Left ventricle myocardium inferior (tissue), 1 donor: ENCODE measurements around the gene POLR1A. TPM values are rescaled to one million over a fixed set of nuclear protein-coding genes. Genes with fewer than 3 reads are reported as not detected.

ENCODE experiments used
- DNase-seq: peaks from one replicate; pipeline ENCODE4 v3.0.0-alpha.2; 2020
- H3K27ac ChIP-seq: fragments of 200-600 bp; replicated peaks from 2 replicates; pipeline ENCODE4 v1.8.0; 2021
- H3K27me3 ChIP-seq: fragments of 200-600 bp; 2 replicates; pipeline ENCODE4 v1.8.0; 2021; ENCODE audit warnings: low read depth
- H3K36me3 ChIP-seq: fragments of 200-600 bp; 2 replicates; pipeline ENCODE4 v1.8.0; 2021
- H3K4me1 ChIP-seq: fragments of 200-600 bp; 2 replicates; pipeline ENCODE4 v1.8.0; 2021
- H3K4me3 ChIP-seq: fragments of 200-600 bp; 2 replicates; pipeline ENCODE4 v1.8.0; 2021; ENCODE audit warnings: mild to moderate bottlenecking, moderate library complexity
- H3K9me3 ChIP-seq: fragments of 200-600 bp; replicated peaks from 2 replicates; pipeline ENCODE4 v1.8.0; 2021
- intact Hi-C: fragments of 100-400 bp; cut with micrococcal nuclease; formaldehyde crosslinking; loops from one replicate; pipeline ENCODE4 v1.11.0; 2022
- total RNA-seq: library from RNA; stranded (reverse); fragmentation: NEBNext Ultra II Directional; extraction: Animal tissue kit (Norgen Biotek cat#: 25700); gene quantifications from one replicate; pipeline ENCODE4 v1.2.1, GENCODE V29; 2021
- TF ChIP-seq, protein P1 (sequence below): fragments of 200-600 bp; IDR thresholded peaks from 2 replicates; pipeline ENCODE4 v1.8.0; 2021; ENCODE audit warnings: antibody characterized with exemption, mild to moderate bottlenecking, borderline replicate concordance
- donor health status: DM: no; HTN: yes; CAD: no; lungs with severe emphysema.

Gene POLR1A
- total RNA-seq, 1 donor from 2014 or later, result 16.3 TPM

DNA sequence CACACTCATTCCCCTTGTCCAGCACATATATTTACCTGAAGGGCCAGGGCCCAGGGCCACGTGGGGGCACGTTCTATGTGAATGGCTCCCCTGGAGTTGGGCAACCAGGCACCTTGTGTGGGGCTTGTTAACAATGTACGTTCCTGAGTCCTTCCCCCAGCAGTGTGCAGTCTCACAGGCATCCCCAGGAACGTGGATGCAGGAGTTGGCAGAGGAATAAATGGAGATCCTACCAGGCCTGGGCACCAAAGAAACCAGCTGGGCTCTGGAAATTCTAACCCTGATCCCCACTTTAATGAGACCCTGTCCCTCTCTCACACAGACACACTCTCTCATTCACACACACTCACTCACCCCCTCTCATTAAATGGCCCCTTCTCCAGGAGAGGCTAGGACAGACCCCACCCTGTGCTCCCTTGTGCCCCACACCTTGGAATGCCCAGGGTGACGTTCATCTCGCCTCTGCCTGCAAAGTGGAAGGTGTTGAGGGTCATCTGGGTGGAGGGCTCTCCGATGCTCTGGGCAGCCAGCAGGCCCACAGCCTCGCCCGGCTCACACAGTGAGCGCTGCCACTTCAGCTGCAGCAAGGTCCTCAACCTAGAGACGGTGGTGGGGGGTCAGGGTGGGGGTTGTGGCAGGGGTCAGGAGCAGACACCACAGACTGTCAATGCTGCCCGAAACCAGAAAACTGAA, 65.6 kb downstream of the POLR1A start:
- no peaks in the 10 kb centered on the region for H3K9me3 ChIP-seq
- peaks cover 54% of the 10 kb centered on the region for H3K36me3 ChIP-seq
- no peak overlapping the region for H3K4me3 ChIP-seq
- intact Hi-C loops, result no loop called here
- no peak overlapping the region for H3K27ac ChIP-seq
- TF ChIP-seq, protein P1, sequence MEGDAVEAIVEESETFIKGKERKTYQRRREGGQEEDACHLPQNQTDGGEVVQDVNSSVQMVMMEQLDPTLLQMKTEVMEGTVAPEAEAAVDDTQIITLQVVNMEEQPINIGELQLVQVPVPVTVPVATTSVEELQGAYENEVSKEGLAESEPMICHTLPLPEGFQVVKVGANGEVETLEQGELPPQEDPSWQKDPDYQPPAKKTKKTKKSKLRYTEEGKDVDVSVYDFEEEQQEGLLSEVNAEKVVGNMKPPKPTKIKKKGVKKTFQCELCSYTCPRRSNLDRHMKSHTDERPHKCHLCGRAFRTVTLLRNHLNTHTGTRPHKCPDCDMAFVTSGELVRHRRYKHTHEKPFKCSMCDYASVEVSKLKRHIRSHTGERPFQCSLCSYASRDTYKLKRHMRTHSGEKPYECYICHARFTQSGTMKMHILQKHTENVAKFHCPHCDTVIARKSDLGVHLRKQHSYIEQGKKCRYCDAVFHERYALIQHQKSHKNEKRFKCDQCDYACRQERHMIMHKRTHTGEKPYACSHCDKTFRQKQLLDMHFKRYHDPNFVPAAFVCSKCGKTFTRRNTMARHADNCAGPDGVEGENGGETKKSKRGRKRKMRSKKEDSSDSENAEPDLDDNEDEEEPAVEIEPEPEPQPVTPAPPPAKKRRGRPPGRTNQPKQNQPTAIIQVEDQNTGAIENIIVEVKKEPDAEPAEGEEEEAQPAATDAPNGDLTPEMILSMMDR, result no peak
- no peak for DNase-seq
- no peaks in the 10 kb centered on the region for H3K27me3 ChIP-seq
- H3K4me1 ChIP-seq, result peaks cover 50% of the 10 kb centered on the region

DNA sequence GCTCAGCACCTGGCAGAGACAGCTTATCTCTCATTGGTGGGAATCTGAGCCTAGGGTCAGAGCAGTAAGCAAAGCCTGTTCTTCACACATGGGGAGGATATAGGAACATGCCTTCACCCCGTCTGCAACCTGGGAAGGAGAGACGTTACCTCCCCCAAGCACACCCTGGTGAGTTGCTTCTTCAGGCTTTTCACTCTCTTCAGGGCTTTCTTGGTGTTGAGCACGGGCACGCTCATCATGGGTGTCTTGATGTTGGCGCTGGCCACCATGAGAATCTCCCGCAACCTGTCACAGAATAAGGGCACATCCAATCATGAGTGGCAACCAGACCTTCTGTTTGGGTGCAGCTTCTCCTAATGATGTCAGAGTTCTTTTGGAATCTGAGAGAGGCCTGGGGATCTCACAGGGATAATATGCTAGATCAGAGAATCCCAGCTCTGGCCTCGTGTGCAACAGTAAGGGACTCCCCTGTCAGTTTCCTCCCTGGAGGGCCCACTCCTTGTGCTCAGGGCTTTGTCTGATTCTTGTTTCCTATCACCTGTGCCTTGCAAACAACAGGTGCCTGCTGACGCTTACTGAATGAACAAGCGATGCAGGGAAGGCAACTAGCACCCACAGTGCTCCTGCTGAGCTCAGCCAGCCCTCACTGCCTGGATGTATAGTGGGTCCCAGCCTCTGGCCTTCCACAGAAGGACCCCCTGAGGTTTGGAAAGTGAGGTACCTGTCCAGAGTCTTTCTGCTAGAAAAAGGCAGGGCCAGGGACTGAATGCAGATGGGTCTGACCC, 66.3 kb downstream of the POLR1A start:
- TF ChIP-seq, protein P1, result no peak
- intact Hi-C loops, result no loop called here
- Histone ChIP-seq H3K27ac (peak overlapping the region; percentile 94), H3K4me3 (no peak overlapping the region), H3K9me3 (no peaks in the 10 kb centered on the region), H3K36me3 (peaks cover 46% of the 10 kb centered on the region), H3K27me3 (no peaks in the 10 kb centered on the region), H3K4me1 (peaks cover 58% of the 10 kb centered on the region)
- no peak for DNase-seq

DNA sequence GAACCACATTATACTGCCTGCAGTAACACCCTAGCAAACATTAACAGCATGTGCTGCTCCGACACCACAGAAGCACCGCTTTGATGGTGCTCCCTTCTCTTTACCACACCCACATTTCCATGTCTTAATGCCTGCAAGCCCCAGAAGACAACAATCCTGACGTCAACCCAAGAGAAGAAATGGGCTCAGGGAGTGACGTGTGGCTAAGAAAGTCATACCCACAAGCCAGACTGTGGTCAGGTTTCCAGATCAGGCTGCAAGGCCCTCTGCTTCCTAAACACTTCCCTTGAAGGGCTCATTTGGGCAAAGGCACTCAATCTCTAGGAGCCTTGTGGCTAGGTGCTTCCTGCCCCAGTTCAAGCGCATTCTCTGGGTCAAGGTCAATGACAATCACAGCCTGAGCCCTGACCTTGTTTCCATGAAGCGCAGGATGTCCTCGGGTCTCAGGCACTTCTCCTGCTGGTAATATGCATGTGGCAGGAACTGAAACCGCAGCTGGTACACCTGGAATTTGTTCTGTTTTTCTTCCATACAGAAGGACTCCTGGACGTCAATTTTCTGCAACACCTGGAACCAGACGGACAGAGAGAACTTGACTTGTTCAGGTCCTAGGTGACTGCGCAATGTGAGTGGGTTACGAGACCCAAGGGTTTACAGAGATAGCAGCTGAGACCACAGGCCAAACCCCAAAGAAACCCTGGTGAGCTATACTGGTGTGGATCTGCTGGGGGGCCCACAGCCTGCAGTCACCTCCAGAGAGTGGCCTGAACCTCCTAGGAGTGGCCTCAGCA, 67.2 kb downstream of the POLR1A start:
- TF ChIP-seq, protein P1, result no peak
- intact Hi-C loops, result no loop called here
- peaks cover 63% of the 10 kb centered on the region for H3K4me1 ChIP-seq
- H3K27me3 ChIP-seq, result no peaks in the 10 kb centered on the region
- no peaks in the 10 kb centered on the region for H3K9me3 ChIP-seq
- peak overlapping the region; percentile 94 for H3K27ac ChIP-seq
- no peak for DNase-seq
- H3K4me3 ChIP-seq, result no peak overlapping the region
- H3K36me3 ChIP-seq, result peaks cover 40% of the 10 kb centered on the region

DNA sequence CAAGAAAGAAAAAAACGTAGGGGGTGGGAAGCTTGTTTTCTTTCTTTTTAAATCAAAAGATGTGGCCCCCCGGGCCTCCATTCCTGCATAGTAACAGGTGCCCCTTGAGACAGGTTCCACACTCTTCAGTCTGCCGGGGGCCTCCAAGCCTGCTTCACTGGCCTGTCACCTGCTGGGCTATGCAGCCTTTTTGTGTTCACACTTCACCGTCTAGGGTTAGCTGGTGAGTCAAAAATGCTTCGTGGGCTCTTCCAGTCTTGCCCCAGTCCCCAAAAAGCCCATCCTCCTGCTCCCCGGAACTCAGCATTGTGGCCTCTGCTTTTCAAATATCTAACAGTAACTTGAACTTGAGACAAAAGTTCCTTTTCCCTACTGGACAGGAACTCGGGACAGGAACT, 67.9 kb downstream of the POLR1A start:
- TF ChIP-seq, protein P1, result no peak
- no peaks in the 10 kb centered on the region for H3K9me3 ChIP-seq
- no peaks in the 10 kb centered on the region for H3K27me3 ChIP-seq
- H3K27ac ChIP-seq, result peak overlapping the region; percentile 94
- H3K4me3 ChIP-seq, result no peak overlapping the region
- peaks cover 63% of the 10 kb centered on the region for H3K4me1 ChIP-seq
- DNase-seq, result no peak
- H3K36me3 ChIP-seq, result peaks cover 40% of the 10 kb centered on the region
- intact Hi-C loops, result no loop called here

DNA sequence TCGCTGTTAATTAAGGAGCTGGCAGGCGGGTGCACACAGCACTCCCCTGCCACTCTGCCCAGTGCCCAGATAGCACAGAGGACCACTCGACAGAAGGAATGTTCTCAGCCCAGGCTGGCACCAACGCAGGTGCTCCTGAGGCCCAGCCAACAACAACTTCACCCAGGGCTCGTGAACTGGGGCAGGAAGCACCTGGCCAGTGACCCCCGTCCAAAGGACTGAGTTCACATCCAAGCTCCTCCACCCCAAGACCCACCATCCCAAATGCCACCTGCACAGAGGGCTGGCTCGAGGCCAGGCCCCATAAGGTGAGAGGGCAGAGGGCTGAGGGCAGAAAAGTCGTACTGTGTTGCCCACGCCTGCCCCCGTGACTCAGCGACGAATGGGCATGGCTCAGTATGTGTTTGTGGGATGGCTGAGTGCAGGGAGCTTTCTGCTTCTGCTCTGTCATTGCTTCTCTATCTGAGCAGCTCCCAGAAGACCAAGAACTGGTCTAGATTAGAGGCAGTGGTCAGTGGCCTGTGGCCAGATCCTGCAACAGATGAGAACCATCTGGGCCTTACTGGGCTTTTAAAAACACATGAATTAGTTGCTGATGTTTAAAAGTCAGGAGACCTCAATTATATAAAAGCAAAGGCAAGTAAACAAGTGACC, 68.4 kb downstream of the POLR1A start:
- DNase-seq, result peak; percentile 87
- TF ChIP-seq, protein P1, result no peak
- Histone ChIP-seq H3K36me3 (peaks cover 40% of the 10 kb centered on the region), H3K9me3 (no peaks in the 10 kb centered on the region), H3K27me3 (no peaks in the 10 kb centered on the region), H3K4me1 (peaks cover 63% of the 10 kb centered on the region), H3K27ac (peak overlapping the region; percentile 94), H3K4me3 (peak overlapping the region; percentile 6)
- intact Hi-C loops, result no loop called here
